GM21825 (cell line): ENCODE results near the gene ATP1B4.
A peak's percentile ranks its signal among the peaks of the same experiment; 100 is the strongest.

Source experiments
- ATAC-seq: cut with Tn5 transposase; IDR thresholded peaks from one replicate; pipeline ENCODE4 v1.9.1; 2021; ENCODE audit warnings: mild to moderate bottlenecking, moderate library complexity; ENCODE audit not compliant: unreplicated experiment

Gene ATP1B4

GRCh38 chrX:120372667-120373370, 10.9 kb downstream of the ATP1B4 start:
- ATAC-seq, result no peak

- no peak for ATAC-seq
These were observed 15.3 kb downstream of the ATP1B4 start for GRCh38 chrX:120377179-120377578.

- no peak for ATAC-seq
These were observed 15.8 kb downstream of the ATP1B4 start for GRCh38 chrX:120377715-120378114.

- no peak for ATAC-seq
These were observed 16.7 kb downstream of the ATP1B4 start for GRCh38 chrX:120378570-120378969.

GRCh38 chrX:120379937-120380681, 18.2 kb downstream of the ATP1B4 start:
- no peak for ATAC-seq

- ATAC-seq, result no peak
These were observed 18.8 kb downstream of the ATP1B4 start for GRCh38 chrX:120380699-120381098.

GRCh38 chrX:120401301-120401700, 39.4 kb downstream of the ATP1B4 start:
- ATAC-seq, result no peak

GRCh38 chrX:120402369-120402768, 40.5 kb downstream of the ATP1B4 start:
- ATAC-seq, result no peak

GRCh38 chrX:120406638-120407037, 44.7 kb downstream of the ATP1B4 start:
- ATAC-seq, result no peak

- no peak for ATAC-seq
These were observed 46.3 kb downstream of the ATP1B4 start for GRCh38 chrX:120408168-120408567.

- peak; percentile 76 for ATAC-seq
These were observed 57.6 kb downstream of the ATP1B4 start for GRCh38 chrX:120419463-120419862.

GRCh38 chrX:120426599-120426998, 64.7 kb downstream of the ATP1B4 start:
- no peak for ATAC-seq

- no peak for ATAC-seq
These were observed 66.4 kb downstream of the ATP1B4 start for GRCh38 chrX:120428309-120428708.

GRCh38 chrX:120429776-120430540, 68.1 kb downstream of the ATP1B4 start:
- no peak for ATAC-seq
